NCI-H2196 treated with DMSO at 0.1 percent for 48 hours (cell line): ENCODE measurements around the gene ROR2.
"Not testable (repeated sequence)": the region's sequence is repeated elsewhere in the genome, so short reads cannot be mapped to it uniquely, and the experiment has no call there.

Experiments
- DNase-seq: peaks from one replicate; lab custom pipeline; 2025; ENCODE audit not compliant: unreplicated experiment; lab: John Stamatoyannopoulos, UW

Gene ROR2

DNA sequence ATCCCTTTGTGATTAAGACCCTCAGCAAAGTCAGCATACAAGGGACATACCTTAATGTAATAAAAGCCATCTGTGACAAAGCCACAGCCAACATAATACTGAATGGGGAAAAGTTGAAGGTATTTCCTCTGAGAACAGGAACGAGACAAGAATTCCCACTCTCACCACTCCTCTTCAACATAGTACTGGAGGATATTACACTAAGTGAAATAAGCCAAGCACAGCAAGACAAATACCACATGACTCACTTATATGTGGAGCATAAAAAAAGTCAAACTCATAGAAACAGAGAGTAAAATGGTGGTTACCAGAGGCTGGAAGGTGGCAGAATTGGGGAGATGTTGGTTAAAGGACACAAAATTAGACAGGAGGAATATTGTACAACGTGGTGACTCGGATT lies 408.3 kb downstream of the ROR2 start:
- DNase-seq: no peak

DNA sequence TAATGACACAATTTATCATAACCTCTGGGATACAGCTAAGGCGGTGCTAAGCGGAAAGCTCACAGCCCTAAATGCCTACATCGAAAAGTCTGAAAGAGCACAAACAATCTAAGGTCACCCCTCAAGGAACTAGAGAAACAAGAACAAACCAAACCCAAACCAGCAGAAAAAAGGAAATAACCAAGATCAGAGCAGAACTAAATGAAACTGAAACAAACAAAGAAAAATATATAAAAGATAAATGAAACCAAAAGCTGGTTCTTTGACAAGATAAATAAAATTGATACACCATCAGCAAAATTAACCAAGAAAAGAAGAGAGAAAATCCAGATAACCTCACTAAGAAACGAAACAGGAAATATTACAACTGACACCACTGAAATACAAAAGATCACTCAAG lies 409.5 kb downstream of the ROR2 start:
- DNase-seq: not testable (repeated sequence)

DNA sequence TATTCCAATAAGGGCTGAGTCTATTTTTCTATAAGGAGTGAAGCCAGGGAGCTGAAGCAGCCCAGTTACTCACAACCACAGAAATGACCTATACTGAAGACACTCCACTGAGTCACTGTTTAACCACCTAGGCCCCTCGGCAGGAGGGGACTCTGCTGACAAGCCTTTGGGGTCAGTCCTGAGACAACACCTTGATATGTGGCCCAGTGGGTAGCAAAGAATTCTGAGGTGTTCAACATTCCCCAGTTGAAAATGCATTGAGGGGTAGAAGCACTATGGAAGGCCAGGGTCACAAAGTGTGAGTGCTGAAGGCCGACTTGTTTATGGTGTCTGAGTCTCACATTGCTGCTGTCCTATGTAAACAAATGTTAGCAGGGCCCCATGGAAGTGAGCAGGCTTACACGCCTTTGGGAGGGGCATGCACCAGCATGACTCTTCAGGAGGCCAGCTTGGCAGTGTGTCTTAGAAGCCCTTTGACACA lies 413.8 kb downstream of the ROR2 start:
- DNase-seq: no peak

DNA sequence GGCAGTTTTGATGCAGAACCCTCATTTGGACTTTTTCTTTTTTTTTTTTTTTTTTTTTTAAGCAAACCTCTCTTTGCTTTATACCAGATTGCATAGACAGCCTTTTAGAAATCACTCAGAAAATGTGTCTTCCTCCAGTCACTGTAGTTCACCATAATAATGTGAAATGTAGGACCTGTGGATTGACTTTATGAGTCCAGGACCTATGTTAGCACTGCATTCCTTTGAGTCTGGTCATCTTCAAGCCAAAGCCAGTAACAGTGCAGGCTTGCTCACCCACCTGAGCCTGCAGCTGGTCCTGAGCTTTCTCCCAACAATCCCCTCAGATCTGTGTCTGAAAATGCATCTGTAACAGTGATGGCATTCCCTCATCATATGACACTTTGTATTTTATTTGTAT lies 415.7 kb downstream of the ROR2 start:
- DNase-seq: no peak

DNA sequence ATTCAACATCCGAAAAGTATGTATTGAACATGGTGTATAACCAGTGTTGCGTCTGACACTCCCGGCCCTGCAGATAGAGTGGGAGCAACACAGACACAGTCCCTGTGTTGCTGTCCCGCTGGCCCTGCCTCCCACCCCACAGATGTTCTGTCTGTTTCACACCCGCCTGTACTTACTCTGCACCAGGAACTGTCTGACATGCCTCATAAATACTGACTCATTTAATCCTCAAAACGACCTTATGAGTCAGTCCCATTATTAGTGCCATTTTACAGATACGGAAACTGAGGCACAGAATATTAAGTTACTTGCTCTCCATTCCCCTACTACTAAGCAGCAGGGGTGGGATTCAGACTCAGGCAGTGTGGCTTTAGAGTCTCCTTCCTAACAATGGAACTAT lies 416.6 kb downstream of the ROR2 start:
- DNase-seq: no peak

DNA sequence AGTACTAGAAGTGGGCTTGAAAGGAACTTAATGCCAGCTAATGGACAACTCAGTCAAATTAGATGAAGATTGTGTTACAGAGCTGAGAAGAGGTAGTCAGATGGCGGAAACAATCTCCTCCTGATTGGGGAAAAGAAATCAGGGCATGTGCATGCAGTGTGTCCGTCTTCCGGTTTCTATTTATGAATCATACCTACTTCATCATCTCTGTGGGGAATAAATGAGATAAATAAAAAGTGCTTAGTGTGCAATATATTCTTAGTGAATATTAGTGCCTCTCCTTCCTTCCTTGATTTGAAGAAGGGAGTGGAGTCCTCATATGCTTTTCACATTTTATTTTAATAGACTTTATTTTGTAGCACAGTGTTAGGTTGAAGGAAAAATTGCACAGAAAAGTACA lies 417.7 kb downstream of the ROR2 start:
- no peak for DNase-seq

DNA sequence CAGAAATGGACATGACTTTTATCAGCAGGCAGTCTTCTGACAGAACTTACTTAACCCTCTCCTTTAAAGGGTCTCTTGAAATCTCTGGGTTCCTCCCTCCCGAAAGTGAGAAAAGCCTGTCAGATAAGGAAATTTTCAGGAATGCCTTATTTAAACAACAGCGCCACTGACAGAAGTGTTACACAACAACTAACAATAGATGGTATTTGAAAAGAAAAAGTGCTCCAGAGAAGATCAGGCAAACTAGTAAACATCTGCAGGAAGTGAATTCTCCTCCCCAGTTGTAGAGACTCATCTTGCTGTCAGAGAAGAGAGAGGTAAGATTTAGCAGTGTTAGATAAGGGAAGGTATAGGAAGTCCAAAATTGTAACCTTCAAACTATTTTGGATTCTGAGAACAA lies 419.2 kb downstream of the ROR2 start:
- no peak for DNase-seq

DNA sequence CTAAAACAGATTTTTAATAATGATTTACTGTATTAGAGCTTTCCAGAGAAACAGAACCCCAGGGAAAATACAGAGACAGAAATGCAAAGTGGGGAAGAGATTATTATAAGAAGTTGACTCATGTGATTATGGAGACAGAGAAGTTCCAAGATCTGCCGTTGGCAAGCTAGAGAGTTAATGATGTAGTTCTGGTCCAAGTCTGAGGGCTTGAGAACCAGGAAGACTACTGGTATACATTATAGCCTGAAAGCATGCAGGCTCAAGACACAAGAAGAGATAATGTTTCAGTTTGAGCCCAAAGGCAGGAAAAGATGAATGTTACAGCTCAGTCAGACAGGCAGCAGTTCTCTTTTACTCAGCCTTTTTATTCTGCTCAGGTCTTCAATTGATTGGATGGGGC lies 427.5 kb downstream of the ROR2 start:
- no peak for DNase-seq

DNA sequence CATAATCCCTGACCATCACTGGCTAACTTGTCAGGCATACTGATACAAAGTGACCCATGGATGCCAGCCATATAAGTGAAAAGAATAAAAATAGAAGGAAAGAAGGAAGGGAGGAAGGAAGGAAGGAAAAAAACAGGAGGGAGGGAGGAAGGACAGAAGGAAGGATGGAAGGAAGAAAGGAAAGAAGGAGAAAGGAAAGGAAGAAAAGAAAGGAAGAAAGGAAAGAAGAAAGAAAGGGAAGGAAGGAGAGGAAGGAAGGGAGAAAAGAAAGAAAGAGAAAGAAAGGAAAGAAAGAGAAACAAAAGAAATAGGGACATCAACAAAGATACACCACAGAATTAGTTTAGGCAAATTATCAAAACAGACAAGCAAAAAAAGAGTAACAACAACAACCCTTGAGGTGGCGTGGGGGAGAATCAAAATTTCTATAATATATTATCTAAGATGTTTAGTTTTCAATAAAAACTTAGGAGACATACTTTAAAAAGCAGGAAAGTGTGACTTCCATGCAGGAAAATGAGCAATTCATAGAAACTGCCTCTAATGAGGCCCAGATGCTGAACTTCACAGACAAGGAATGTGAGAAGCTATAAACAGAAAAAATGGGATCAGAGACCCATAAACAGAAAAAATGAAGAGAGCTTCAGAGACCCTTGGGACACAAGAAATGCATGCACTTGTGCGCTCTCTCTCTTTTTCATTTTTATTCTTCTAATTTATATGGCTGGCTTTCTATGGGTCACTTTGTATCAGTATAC lies 430.3 kb downstream of the ROR2 start:
- DNase-seq: no peak

DNA sequence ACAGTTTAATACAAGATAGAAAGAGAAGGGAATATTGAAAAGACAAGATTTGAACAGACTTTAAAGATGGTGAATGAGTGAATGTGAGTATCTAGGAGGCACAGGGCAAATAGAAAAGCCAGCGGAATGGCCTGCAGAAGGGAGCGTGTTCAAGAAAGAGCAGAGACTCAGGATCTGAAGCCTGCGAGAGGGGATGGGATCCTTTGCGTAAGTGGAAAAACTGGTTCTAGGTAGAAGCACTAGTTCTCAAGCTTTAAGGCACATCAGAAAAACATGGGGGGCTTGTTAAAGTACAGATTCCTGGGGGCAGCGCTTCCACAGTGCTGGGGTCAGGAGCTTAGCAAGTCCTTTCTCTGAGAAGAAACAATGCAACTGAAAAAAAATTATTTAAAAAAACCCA lies 431.6 kb downstream of the ROR2 start:
- no peak for DNase-seq

DNA sequence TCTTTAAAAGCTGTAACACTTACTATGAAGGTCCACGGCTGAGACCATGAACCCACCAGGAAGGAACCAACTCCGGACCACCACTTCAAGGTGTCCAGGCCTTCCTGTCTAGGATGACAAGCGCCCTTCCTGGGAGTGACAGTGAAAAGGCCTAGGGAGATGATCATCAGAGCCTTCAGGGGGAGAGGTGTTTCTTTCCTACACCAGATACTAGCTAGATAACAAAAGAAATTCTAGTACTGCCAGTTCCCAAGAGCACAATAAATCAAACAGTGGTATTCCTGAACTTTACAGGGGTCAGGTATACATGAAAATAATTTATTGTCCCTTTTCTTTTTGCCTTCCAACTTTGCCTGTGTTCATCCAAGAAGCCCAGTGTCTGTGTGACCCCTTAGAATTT lies 432.2 kb downstream of the ROR2 start:
- DNase-seq: no peak

DNA sequence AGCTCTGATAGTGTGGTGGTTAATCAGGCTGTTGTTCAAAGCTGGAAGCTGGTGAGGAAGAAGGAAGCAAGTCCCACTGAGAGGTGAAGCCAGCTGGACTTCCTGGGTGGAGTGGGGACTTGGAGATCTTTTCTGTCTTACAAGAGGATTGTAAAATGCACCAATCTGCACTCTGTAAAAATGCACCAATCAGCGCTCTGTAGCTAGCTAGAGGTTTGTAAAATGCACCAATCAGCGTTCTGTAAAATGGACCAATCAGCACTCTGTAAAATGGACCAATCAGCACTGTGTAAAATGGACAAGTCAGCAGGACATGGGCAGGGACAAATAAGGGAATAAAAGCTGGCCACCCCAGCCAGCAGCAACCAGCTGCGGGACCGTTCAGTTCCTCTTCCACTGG lies 432.7 kb downstream of the ROR2 start:
- DNase-seq: not testable (repeated sequence)

DNA sequence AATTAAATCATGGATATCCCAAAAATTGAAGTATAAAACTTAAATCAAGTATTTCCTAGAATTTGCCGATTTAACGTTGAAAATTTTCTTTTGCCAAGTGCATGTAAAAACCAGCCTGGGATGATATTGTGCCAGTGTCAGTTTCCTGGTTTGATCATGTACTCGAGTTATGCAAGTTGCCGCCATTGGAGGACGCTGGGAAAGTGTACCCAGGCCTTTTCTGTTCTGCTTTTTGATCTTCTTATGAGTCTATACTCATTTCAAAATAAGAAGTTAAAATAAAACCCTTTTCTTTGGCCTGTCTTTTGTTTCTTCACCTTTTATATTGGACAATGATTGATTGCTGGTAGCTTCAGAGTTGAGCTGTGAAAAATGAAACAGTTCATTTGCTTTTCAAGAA lies 433.3 kb downstream of the ROR2 start:
- no peak for DNase-seq

DNA sequence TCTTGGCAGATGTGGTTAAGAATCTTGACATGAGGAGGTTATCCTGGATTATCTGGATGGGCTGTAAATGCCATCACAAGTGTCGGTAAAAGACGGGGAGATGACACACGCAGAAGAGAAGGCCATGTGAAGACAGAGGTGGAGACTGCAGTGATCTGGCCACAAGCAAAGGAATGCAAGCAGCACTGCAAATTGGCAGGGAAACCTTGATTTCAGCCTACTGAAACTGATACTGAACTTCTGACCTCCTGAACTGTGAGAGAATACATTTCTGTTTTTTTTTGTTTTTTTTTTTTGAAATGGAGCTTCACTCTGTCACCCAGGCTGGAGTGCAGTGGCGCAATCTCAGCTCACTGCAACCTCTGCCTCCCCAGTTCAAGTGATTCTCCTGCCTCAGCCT lies 433.9 kb downstream of the ROR2 start:
- no peak for DNase-seq

DNA sequence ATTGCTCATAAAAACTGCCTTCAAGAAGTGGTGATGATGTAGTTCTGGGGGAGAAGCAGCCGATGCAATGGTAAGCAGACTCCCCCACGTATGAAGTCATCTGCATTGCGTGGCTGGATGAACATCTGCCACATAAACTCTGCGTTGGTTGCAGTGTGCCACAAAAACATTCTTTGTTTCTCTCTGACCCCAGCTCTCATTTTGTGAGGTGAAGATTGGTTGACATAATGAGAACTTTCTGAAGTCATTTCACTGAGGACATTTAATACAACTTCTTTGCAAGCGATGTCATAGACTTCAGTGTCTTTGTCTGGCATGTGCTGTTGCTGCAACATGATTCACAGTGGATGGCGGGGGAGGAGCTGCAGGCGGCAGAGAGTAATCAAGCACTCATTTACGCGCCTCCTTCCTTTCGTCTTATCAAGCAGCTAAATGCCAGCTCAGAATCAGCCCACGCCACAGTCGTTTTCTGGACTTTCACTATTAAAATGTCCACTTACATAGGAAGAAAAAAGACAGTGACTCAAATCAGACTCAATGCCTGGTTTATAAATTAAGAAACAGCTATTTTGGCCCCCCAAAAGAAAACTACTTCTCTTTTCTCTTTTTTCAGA lies 434.8 kb downstream of the ROR2 start:
- no peak for DNase-seq
